ENCODE results near the gene AGER. TPM values are rescaled to one million over a fixed set of nuclear protein-coding genes. Genes with fewer than 3 reads are reported as not detected.

Gene AGER
- total and polyA plus RNA-seq, 2 donors (not counting 3 experiments of a cell fraction or from before 2014, with no cell fraction given), result 5.1 to 18.5 TPM

GRCh38 chr6:32213649-32214048 lies 29.6 kb upstream of the AGER start:
- no peak for FAIRE-seq
- no peaks in the 10 kb centered on the region for H3K79me2 ChIP-seq (ENCODE audit: control insufficient read depth, insufficient read depth, low read length)
- H3K9ac ChIP-seq (replicated peaks; ENCODE audit: extremely low read depth, insufficient read depth, low read length), result no peak overlapping the region
- dilution Hi-C loops (cut with MboI; ENCODE audit: extremely low pct_ligation_motif_present, low sequenced_read_pairs), result no loop called here
- H3K27me3 ChIP-seq (ENCODE audit: control insufficient read depth in 2 of 2, insufficient read depth in 2 of 2, low read length in 2 of 2), result no peaks in the 10 kb centered on the region
- no peaks in the 10 kb centered on the region for H4K20me1 ChIP-seq (replicated peaks; ENCODE audit: control insufficient read depth, extremely low read depth, insufficient read depth, low read length)
- no peak overlapping the region for H3K4me2 ChIP-seq (ENCODE audit: insufficient read depth, low read length)
- intact Hi-C loops (cut with micrococcal nuclease), result no loop called here
- H3K36me3 ChIP-seq (ENCODE audit: control insufficient read depth in 2 of 2, extremely low read depth in 1 of 2, insufficient read depth in 2 of 2, low read length in 2 of 2), result peaks cover 14 to 18% of the 10 kb centered on the region in 2 experiments
- no peak for DNase-seq (ENCODE audit: low read depth, low spot score)
- BruUV-seq (replicated peaks), result no TSS peak
- POLR2A ChIA-PET, result no interaction called here
- H3K4me1 ChIP-seq (ENCODE audit: control insufficient read depth, extremely low read depth, insufficient read depth, low read length), result no peaks in the 10 kb centered on the region
- H3K9me1 ChIP-seq (replicated peaks; ENCODE audit: control insufficient read depth, extremely low read depth, insufficient read depth, low read length), result no peaks in the 10 kb centered on the region
- CTCF ChIA-PET, result interaction anchor here (1.0 kb wide), 1 partner anchor 18 kb away, joined by 3 read pairs; no protein-coding TSS in a partner anchor
- H2AFZ ChIP-seq (ENCODE audit: low read depth, low read length), result no peak overlapping the region
- H3K4me3 ChIP-seq (replicated peaks in 1 of 3; ENCODE audit: insufficient read depth in 1 of 3, low read depth in 1 of 3, low read length in 3 of 3), result no peak overlapping the region
- H3K9me3 ChIP-seq (replicated peaks; ENCODE audit: control insufficient read depth, insufficient read depth, low read length), result no peaks in the 10 kb centered on the region
- no peak for TF ChIP-seq MYC (IDR thresholded peaks at IDR 0.05; ENCODE audit: low read depth, low read length)
- TF ChIP-seq MAX (IDR thresholded peaks at IDR 0.05; ENCODE audit: insufficient read depth, insufficient read length), result no peak
- no peak for TF ChIP-seq FOS (IDR thresholded peaks at IDR 0.05; ENCODE audit: borderline replicate concordance, insufficient read depth, low read length)
- no peak for TF ChIP-seq POLR2AphosphoS5 (IDR thresholded peaks at IDR 0.05; ENCODE audit: insufficient read depth, low read depth, low read length)
- TF ChIP-seq GATA2 (IDR thresholded peaks at IDR 0.05; ENCODE audit: insufficient read depth, insufficient read length, low read depth, low read length), result no peak
- no peak for TF ChIP-seq JUN (IDR thresholded peaks at IDR 0.05; ENCODE audit: borderline replicate concordance, insufficient read depth, insufficient read length, low read depth)
- no peak for TF ChIP-seq POLR2A (IDR thresholded peaks at IDR 0.05; ENCODE audit: low read depth, low read length)
- no peak for TF ChIP-seq EZH2 (IDR thresholded peaks at IDR 0.05; ENCODE audit: borderline replicate concordance, low read depth, low read length, severe bottlenecking)
- no peak for TF ChIP-seq CTCF (IDR thresholded peaks at IDR 0.05; ENCODE audit: extremely low read depth in 1 of 2, insufficient read depth in 1 of 2, low read depth in 1 of 2, low read length in 2 of 2)
- H3K27ac ChIP-seq (ENCODE audit: insufficient read depth, low read depth, low read length), result no peak overlapping the region

Measured in endothelial cell of umbilical vein (primary cell).